ENCODE measurements around the gene CCDC34.
"Not testable (repeated sequence)": the region's sequence is repeated elsewhere in the genome, so short reads cannot be mapped to it uniquely, and the experiment has no call there.

The CCDC34 gene

DNA sequence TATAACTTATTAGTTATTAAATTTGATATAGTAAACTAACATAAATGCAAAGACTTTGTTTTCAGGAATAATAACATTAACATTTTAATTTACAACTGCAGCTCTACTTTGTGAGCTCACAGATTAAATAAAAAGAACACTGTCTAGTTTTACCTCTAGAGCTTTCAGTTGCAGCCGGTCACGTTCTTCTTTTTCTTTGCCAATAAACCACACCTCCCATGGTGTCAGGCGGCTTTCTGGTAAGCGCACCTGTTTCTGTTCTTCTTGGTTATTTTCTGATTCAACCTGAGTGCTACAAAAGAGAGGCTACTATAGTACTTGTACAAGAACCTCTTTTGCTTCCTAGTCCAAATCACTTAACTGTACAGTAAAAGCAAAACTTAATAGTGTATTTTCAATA is 5.8 kb downstream of the CCDC34 start:
- no peak for DNase-seq

DNA sequence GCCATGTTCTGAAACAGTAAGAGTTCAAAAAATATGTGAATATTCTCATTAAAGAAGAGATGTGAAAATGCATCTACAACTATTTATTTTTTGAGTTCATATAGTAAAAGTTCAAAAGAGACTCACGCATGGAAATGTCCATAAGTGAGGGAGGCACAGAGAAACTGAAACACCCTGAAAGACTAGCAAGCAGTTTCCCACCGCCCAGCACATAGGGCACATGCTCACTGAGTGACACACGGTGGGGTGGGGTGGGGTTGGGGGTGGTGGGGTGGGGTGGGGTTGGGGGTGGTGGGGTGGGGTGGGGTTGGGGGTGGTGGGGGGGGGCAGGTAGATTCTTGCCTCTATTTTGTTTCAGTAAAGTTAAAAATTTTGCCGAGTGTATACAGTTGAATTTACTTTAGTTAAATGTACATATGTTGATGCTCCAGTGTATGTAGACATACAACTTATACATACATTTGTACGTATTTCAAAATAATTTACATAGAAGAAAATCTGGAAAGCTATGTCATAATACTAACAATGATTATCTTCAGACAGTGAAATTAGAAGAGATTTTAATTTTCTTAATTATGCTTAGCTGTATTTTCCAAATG is 6.3 kb downstream of the CCDC34 start:
- DNase-seq: no peak

DNA sequence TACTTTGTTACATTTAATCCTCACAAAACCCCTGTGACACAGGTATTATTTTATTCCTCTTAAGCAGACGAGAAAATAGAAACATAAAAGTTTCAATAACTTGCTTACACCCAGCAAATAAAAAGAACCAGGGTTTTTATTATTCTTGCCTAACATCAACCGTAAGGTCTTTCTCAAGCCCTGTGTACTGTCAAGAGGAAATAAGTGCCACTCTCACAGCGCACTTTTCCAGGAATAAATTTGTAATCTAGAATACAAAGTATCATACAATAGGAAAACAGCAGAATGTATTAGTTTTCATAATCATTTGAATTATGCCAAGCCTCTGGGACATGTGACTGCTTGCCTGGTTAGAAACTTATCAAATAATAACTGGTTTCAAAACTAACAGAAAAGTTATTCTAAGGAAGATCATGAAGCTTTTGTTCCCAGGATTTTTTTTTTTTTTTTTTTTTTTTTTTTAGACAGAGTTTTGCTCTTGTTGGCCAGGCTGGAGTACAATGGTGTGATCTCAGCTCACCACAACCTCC is 7.4 kb downstream of the CCDC34 start:
- no peak for DNase-seq

DNA sequence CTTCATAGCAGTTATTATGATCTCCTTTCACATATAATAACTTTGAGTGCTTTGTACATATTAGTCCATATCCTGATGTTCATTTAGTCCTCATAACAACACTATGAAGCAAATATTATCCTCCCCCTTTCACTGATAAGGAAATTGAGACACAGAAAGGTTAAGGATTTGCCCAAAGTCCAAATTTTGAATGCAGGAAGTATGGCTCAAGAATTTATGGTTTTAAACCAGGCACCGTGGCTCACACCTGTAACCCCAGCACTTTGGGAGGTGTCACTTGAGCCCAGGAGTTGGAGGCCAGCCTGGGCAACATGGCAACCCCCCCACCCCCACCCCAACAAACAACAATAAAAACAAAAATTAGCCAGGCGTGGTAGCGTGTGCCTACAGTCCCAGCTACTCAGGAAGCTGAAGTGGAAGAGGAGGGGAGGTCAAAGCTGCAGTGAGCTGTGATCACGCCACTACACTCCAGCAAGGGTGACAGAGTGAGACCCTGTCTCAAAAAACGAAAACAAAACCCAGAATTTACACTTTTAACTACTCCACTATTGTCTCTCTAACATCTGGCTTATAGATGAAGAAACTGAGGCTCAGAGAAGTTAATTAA is 8.6 kb downstream of the CCDC34 start:
- no peak for DNase-seq

DNA sequence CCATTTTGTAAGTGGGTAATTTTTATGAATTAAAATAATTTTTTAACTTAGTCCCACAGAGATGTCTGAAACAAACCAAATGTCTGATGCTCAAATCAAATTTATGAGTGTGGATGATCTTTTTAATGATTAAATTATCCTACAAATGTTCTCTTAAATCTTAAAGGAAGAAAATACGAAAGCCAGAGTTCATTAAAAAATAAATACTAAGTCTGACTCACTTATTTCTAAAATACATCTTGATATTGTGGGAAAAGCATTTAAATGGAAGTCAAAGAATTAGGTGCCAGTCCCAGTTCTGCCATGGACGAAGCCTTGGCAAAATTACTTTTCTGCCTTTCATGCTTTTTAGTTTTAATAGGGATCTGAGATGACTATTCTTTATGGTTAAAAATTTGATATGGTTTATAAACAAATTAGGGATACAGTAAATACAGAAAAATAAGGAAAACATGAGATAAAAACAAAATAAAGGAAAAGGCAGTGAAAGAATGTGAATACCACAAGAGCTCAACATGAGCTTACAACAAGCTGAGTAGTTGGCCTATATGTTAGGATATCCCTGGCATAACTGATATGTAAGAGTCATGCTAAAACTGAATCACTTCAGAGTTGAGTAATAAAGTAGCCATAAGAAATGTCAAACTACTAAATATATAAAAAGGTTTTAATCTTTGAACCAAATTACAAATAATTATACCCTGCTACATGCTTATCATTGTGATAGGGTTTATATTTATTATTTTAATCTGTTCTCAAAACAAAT is 9.2 kb downstream of the CCDC34 start:
- DNase-seq: no peak

DNA sequence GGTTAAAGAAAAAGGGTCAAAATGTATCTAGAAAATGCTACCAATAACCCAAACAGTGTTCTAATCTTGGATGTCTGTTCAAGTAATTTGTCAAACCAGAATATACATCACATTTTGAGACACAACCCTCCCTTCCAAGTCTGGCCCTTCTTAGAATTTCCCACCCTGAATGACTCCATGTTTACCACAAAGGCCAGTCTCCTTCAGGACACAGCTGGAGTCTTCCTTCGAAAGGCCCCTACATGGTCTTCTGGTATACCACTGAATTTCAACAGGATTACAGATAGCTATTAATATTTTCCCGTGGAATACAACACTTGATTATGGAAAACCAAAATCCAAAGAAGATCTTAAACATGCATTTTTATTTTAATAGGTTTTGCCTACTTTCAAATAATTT is 10.2 kb downstream of the CCDC34 start:
- DNase-seq: no peak

DNA sequence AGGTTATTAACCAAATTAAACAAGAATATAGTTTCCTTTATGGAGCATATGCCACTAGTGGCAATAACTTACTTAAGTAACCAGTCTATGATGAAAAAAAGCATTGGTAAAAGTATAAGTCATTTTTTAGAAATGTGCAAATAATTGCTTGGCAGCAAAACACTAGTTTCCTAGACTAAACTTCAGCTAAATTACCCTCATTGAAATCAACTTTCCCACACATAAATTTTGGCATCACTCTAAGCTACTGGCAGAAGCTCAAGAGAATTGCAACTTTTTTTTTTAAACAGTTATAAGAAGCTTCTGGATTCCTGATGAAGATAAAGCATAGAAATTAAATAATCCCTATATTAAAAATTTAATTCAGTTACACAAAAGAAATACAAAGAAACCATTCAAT is 12.5 kb downstream of the CCDC34 start:
- no peak for DNase-seq

DNA sequence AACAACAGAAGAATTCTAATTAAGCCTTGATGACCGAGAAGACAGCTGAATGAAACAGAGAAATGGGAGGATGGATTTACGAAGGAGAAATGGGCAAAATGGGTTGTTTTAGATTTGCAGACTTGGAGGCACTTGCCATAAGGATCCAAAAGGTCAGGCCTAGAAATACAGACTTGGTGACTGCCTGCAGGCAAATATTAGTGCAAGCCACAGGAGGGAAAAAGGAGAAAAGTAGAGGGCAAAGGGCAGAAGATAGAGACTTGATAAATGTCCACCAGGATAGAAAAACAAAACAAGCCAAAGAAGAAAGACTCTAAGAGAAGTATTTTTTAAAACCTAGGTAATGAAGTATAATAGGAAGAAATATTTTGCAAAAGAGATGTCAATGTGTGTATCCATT is 13.1 kb downstream of the CCDC34 start:
- DNase-seq: no peak

DNA sequence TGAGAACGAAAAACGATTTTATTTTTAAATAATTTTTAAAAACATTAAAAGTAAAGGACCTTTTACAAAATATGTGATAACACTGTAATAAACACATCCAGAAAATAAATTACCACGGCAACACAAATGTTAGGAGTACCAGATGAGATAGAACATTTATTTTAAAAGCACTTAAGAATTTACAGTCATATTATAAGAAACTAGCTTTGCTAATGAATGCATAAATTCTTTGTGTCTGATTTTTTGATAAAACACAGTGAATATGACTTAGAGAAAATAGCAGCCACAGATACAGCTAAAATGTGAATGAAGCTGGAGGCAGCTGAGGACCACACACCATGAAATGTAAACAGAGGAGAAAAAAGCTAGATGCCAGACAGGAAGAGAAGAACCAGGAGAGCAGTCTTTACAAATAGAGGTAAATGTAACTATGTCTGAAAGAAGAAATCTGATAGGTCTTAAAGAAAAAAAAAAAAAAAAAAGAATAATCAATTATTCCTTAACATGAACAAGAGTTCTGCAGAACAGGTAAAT is 14.6 kb downstream of the CCDC34 start:
- DNase-seq: no peak

DNA sequence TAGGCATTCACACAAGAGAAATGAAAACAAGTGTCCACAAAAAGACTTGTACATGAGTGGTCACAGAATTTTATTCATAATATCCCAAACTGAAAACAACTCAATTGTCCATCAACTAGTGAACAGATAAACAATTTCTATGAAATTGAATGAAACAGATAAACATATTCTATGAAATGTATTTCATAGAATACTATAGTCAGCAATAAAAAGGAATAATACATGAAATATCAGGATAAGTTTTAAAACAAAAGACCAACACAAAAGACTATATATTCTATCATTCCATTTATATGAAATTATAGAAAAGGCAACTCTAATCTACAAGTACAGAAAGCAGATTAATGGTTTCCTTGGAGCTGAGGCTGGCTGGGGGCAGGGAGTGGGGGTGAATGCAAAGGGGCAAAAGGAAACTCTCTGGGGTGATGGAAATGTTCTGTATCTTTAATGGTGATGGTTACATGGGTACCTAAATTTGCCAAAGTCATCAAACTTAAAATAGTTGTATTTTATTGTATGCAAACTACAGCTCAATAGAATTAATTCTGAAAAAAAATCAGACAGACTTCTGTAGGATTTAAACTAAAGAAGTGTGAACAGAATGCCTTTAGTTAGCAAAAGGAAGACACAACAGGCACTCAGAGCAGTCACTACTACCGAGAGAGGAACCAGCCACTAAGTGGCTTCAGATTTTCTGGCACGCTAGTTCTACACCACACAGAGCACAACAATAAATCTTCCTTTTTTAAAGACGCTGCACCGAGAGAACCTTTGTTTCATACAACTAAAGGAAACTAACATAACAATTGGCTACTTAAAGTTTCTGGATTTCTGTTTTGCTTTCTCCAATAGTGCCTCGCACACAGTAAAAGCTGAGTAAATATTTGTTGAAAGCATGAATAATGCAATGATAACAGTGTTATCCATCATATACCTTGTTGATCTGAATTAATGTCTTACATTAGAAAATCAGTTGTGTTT is 15.4 kb downstream of the CCDC34 start:
- no peak for DNase-seq

DNA sequence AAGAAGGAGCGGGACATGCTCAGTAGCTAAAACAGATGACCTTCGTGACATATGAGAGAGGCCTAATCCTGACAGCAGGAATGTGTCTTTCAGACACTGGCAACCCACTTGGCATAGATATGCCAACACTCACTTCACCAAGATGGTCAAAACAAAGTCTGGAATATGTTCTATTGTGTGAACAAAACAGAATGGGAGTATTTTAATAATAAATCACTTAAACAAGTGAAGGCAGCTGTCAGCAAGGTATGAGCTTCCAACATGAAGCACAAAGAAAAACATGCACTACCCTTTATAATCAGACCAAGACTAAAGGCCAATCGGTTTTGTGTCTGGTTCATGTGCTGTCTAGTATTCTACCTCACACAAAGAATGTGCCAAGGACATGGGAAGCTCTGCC is 23.1 kb downstream of the CCDC34 start:
- no peak for DNase-seq

DNA sequence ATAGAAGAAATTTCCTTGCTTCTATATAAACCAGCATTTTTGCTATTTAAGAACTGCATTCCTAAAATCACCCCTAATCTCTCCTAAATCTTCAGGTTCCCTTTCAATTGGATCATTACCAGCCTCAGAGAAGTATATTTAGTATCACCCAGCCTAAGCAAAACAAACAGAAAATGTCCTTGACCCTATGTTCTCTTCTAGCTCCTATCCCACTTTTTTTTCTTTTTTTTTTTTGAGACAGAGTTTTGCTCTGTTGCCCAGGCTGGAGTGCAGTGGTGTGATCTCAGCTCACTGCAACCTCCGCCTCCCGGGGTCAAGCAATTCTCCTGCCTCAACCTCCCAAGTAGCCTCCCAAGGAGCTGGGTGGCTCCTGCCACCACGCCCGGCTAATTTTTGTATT is 28.3 kb downstream of the CCDC34 start:
- DNase-seq: not testable (repeated sequence)

DNA sequence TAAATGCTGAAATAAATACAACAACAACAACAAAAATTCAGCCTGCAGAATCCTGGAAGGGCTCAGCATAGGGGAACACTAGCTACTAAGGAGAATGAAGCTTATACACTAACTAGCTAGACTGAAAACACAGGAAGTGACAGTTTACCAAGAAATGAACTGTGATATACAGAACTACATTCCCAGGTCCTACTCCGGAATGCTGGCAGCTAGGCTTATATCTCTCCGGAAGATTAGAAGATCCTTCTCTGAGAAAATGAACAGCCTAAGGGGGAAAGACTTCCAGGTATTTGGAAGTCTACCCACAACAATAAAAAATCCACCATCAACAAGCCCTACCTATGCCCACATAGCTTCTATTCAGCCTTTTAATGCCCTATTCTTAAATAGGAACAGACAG is 31.0 kb downstream of the CCDC34 start:
- no peak for DNase-seq

DNA sequence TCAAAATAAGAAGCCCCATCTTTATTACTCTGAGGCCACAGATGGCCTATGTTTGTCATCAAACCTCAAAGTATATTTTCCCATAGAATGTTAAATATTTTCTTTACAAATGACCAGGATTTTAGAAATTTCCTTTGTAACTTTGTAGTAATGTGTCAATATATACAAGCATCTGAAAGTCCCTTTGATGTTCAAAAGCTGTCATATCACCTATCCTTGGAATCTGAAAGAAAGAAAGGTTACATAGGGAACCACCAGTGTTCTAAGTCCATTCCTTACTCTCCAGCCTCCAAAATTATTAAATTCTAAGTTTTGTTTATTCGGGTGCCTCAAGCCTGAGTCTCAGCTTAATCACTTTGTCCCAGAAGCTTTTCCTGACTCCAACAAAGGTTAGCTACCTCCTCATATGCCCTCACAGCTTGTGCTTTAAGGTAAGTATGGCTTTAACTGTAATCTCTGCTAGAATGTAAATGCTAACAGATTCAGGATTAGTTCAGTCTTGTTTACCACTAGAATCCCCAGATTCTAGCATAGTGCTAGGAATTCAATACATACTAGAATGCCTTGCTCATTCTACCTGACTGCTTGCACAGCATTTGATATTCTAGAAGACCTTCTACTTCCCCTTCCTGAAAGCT is 32.3 kb downstream of the CCDC34 start:
- DNase-seq: no peak

DNA sequence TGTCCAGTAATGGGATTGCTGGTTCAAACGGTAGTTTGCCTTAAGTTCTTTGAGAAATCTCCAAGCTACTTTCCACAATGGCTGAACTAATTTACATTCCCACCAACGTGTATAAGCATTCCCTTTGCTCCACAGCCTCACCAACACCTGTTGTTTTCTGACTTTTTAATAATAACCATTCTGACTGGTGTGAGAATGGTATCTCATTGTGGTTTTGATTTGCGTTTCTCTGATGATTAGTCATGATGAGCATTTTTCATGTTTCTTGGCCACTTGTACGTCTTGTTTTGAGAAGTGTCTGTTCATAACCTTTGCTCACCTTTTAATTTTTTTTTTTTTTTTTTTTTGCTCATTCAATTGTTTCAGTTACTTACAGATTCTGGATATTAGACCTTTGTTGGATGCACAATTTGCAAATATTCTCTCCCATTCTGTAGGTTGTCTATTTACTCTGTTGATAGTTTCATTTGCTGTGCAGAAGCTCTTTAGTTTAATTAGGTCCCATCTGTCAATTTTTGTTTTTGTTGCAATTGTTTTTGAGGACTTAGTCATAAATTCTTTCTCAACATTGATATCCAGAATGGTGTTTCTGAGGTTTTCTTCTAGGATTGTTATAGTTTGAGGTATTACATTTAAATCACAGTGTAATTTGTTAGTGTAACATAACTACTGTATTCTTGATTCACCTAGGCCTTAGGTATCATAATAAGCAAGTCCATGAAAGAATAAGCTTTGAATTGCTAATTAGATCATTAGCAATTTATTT is 33.0 kb downstream of the CCDC34 start:
- DNase-seq: no peak

DNA sequence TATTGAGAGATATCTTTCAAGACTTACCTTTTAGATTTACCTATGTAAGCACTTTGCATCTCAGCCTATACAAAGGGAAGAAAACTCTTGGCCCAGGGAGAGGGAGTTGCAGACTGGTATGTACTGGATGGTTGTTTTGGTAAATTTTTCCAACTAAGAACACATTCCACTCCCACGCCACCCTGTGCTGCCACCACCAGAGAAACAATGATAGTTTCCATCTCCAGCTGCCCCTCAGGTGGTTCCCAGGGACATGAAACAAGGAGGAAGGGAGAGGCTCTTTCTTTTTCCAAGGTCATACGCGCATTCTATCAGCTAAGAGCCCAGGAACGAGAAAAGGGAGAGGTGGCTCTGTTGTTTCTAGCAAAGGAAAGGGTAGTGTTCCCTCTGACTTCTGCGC is 34.4 kb downstream of the CCDC34 start:
- no peak for DNase-seq

DNA sequence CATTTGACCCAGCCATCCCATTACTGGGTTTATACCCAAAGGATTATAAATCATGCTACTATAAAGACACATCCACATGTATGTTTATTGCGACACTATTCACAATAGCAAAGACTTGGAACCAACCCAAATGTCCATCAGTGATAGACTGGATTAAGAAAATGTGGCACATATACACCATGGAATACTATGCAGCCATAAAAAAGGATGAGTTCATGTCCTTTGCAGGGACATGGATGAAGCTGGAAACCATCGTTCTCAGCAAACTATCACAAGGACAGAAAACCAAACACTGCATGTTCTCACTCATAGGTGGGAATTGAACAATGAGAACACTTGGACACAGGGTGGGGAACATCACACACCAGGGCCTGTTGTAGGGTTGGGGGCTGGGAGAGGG is 36.0 kb downstream of the CCDC34 start:
- DNase-seq: not testable (repeated sequence)

DNA sequence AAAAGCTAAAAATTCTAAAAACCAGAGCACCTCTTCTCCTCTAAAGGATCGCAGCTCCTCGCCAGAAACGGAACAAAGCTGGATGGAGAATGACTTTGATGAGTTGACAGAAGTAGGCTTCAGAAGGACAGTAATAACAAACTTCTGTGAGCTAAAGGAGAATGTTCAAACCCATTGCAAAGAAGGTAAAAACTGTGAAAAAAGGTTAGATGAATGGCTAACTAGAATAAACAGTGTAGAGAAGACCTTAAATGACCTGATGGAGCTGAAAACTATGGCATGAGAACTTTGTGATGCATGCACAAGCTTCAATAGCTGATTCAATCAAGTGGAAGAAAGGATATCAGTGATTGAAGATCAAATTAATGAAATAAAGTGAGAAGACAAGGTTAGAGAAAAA is 40.8 kb downstream of the CCDC34 start:
- not testable (repeated sequence) for DNase-seq

DNA sequence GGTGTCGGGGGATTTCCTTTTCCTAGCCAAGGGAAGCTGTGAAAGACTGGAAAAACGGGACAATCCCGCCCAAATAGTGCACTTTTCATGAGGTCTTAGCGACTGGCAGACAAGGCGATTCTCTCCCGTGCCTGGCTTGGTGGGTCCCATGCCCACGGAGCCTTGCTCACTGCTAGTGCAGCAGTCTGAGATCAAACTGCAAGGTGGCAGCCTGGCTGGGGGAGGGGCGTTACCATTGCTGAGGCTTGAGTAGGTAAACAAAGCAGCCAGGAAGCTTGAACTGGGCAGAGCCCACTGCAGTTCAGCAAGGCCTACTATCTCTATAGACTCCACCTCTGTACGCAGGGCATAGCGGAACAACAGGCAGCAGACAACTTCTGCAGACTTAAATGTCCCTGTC is 41.7 kb downstream of the CCDC34 start:
- DNase-seq: not testable (repeated sequence)

DNA sequence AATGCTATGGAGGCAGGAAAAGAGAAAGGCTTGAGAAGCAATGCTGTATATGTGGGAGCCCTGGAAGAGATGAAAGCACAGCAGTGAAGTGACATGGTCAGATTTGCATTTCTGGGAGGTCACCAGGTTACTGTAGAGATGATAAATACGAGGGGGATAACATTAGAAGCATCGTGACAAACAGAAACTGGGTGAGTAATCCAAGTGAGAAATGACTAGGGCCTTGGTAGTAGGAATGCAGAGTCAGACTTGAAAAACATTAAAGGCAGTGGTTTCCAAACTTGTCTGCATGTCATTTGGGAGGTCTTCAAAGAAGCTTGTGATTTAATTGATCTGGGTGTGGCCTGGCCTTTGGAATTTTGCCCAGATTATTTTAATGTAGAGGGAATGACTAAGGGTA is 43.9 kb downstream of the CCDC34 start:
- DNase-seq: no peak

DNA sequence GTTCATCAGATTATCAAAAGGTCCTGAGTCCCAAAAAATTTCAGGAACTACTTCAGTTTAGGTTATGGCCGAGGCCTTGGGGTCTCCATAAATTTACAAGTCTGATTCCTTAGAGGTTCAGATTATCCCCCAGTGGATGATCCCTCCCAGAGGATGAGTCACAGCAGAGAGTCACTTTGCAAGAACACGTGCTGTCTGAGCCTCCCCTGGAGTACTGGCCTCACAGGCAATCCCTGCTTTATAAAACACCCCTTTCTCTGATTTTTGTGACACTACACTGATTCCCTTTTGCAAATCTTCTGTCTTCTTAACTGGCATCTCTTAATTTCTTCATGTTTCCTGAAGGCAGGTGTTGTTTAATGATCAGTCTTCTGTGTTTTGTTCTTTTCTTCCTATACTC is 45.3 kb downstream of the CCDC34 start:
- DNase-seq: no peak
